GM12865 (cell line): Measurements from ENCODE around the gene SLC16A8.
"Not testable (repeated sequence)": the region's sequence is repeated elsewhere in the genome, so short reads cannot be mapped to it uniquely, and the experiment has no call there.

ENCODE experiments used
- DNase-seq: peaks from one replicate; pipeline ENCODE4 v3.0.0; 2010; ENCODE audit warnings: low read depth
- H3K4me3 ChIP-seq: 2 replicates; pipeline ENCODE4 v1.5.1; 2011; ENCODE audit warnings: mild to moderate bottlenecking, low read depth, low read length, control low read depth
- TF ChIP-seq, protein P1 (sequence below): IDR thresholded peaks from 2 replicates; pipeline ENCODE4 v1.5.1; 2011; ENCODE audit warnings: low read length, control low read depth, low read depth, inconsistent platforms; ENCODE audit not compliant: insufficient read depth; ENCODE audit errors: missing control alignments

SLC16A8 gene

DNA sequence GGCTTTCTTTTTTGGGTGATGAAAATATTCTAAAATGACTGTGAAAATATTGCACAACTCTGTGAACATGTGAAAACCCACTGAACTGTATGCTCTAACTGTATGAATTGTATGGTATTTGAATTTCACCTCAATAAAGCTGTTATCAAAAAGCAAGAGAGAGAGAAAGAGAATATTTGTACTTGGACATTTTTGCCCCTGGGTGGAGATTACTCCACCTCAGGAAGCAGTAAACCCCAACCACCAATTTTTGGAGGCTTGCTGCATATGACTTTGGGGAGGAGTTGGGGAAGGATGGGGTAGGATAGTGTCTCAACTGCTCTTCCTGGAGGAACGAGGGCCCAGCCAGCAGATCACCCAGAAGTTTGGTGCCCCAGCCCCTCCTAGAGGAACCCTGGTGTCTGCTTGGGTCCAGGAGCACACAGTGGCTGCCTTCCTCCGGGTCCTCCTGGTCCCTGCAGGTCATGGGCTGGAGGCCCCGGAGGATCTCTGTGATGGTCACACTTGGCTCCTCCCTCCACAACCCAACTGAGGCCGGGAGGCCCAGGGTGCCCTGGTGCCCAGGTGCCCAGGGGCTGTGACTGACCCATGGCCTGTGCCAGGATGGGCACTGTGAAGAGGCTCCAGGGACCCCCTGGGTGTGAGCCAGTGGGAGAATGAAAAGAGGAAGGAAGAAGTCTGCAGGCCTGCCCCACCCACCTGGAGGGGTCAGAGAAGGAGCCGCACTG is 42.1 kb downstream of the SLC16A8 start:
- no peak overlapping the region for H3K4me3 ChIP-seq
- DNase-seq, result no peak
- TF ChIP-seq, protein P1, sequence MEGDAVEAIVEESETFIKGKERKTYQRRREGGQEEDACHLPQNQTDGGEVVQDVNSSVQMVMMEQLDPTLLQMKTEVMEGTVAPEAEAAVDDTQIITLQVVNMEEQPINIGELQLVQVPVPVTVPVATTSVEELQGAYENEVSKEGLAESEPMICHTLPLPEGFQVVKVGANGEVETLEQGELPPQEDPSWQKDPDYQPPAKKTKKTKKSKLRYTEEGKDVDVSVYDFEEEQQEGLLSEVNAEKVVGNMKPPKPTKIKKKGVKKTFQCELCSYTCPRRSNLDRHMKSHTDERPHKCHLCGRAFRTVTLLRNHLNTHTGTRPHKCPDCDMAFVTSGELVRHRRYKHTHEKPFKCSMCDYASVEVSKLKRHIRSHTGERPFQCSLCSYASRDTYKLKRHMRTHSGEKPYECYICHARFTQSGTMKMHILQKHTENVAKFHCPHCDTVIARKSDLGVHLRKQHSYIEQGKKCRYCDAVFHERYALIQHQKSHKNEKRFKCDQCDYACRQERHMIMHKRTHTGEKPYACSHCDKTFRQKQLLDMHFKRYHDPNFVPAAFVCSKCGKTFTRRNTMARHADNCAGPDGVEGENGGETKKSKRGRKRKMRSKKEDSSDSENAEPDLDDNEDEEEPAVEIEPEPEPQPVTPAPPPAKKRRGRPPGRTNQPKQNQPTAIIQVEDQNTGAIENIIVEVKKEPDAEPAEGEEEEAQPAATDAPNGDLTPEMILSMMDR, result no peak

DNA sequence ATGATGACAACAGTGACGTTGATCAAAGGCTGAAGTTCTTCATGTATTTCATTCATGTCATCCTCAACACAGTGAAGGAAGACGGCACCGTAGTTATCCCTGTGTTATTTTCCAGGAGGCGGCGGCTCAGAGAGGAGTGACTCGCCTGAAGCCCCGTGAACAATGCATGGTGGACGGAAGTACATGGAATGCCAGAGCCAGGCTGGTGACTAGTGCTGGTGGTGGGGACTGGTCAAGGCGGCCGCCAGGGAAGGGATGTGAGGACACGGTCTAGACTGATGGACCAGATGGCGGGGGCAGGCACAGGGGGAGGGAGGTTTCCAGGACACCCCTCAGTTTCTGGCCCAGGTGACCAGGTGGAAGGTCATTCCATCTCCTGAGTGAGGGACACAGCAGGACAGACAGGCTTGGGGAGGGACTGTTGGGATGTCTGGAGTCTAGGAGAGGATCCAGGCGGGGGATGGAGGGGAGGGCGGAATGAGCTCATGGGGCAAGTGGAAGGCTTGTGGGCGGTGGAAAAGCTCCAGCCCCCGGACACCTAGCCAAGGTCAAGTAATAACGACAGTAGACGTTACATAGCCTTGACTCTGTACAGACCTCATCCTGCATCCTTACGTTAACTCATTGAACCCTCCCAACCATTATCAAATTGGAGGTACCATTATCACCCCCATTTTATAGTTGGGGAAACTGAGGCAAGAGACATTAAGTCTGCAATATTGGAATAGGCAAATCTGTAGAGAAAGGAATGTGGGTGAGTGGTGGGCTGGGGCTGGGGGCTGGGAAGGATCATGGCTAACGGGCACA is 42.8 kb downstream of the SLC16A8 start:
- no peak for DNase-seq
- no peak overlapping the region for H3K4me3 ChIP-seq
- TF ChIP-seq, protein P1, result no peak

DNA sequence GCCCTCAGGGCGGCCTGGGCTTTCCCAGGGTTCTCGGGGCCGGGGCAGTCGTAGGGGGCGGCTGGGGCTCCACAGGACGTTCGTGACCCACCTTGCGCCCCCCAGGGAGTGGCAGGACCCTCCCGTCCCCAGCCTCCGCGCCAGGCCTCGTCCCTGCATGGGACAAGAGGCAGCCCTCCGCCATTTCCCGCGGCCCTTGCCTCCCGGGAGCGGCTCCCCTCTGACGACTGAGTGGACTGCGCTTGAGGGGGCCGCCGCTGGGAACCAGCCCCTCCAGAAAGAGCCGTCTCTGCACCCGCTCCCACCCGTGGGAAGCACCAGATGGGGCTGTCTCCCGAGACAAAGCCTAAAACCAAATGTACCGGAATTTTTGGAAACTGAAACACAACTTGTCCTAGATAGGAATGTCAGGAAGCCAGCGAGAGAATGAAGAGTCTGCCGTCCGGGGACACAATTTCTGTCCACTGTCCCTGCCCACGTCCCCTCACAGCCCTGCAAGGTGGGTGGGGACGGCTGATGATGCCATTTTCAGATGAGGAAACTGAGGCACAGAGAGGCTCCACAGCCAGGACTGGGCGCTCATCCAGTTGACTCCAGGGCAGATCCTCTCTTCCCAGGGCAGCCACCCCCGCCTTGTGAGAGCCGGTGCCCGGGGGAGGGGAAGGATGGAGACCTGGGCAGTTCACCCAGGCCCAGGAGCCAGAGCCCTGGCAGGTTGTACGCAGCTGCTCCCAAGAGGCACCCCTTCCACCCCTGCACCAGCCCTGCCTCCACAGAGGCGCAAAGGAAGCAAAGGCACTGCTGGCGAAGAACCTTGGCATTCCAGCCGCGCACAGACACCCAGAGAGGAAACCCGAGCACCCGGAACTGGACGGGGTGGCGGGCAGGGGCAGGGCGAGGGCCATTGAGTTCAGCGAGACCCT is 44.8 kb downstream of the SLC16A8 start:
- TF ChIP-seq, protein P1, result no peak
- DNase-seq, result no peak
- H3K4me3 ChIP-seq, result no peak overlapping the region

DNA sequence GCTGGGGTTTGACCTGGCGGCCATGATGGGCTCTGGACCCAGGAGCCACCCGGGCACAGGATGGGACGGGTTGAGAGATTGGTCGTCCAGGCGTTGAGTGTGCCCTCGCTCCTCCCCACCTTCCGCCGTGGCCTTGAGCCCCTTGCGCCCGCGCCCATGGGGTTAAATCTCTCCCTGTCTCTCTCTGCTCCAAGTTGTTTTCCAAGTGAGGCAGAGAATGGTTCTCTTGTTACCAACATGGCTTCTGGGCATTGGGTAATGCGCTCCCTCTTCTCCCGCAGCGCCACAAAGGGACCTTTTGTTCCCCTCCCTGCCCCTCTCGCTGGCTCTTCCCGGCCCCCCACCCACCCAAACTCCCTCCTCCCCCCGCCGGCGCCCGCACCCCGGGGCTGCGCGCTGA is 45.6 kb downstream of the SLC16A8 start:
- TF ChIP-seq, protein P1, result no peak
- no peak for DNase-seq
- no peak overlapping the region for H3K4me3 ChIP-seq

DNA sequence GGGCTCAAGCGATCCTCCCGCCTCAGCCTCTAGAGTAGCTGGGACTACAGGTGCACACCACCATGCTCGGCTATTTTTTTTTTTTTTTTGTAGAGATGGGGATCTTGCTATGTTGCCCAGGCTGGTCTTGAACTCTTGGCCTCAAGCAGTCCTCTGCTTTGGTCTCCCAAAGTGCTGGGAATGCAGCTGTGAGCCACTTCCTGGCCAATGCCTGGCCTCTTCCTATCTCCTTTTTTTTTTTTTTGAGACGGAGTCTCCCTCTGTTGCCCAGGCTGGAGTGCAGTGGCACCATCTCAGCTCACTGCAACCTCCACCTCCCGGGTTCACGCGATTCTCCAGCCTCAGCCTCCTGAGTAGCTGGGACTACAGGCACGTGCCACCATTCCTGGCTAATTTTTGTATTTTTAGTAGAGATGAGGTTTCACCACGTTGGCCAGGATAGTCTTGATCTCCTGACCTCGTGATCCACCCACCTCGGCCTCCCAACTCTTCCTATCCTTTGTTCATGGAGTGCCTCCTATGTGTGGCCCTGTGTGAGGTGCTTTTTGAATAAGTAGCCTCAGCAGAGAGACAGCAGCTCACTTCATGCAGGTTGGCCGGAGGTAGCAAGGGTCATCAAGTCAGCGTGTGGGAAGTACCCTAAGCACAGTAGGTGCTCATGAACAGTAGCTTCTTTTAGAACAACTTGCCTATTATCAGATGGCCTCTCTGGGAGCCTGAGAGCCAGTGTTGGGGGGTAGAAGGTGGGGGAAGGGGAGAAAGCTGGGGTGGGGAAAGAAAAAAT is 46.4 kb downstream of the SLC16A8 start:
- DNase-seq, H3K4me3 ChIP-seq: not testable (repeated sequence)

DNA sequence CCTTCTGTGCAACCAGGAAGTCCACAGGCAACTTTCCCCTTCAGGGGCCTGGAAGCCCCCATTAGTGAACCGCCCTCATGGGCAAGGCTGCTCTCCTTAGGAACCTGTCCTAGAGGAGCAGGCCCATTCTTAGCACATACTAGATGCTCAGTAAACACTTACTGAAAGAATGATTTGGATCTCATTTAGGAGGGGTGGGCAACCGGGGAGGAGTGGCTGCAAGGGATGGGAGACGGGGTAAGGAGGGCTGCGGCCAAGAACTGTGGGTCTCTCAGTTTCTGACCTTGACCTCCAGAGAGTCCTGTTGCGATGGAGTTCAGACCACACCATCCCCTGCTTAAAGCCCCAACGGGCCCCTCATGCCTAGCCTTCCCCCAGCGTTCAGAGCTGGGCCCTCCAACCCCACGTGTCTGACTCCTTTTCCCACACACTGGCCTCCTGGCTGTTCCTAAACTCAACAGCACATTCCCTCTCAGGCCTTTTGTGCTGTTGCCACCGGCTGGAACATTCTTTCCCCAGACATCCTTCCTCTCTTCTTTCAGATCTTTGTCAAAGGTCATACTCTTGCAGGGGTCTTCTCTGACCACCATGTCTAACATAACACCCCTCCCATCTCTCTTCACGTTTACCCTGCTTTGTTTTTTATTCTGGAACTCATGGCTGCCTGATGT is 47.5 kb downstream of the SLC16A8 start:
- TF ChIP-seq, protein P1, result no peak
- no peak overlapping the region for H3K4me3 ChIP-seq
- DNase-seq, result no peak
